NCI-H1417 (cell line): Measurements from ENCODE around the gene RAD51B.

Source experiments
- DNase-seq, 3 experiments: peaks; one replicate each; lab custom pipeline; 2025; lab: John Stamatoyannopoulos, UW

The RAD51B gene

GRCh38 chr14:68380329-68380741, 560.8 kb downstream of the RAD51B start:
- DNase-seq: peak in 1 of 3 experiments; percentile 38

- no peak for DNase-seq
Measured at GRCh38 chr14:68384335-68384734, 564.8 kb downstream of the RAD51B start.

- DNase-seq: no peak
Measured at GRCh38 chr14:68384881-68385280, 565.3 kb downstream of the RAD51B start.

GRCh38 chr14:68386446-68386845, 566.9 kb downstream of the RAD51B start:
- no peak for DNase-seq

- no peak for DNase-seq
Measured at GRCh38 chr14:68386950-68387779, 567.6 kb downstream of the RAD51B start.

GRCh38 chr14:68389943-68390342, 570.4 kb downstream of the RAD51B start:
- no peak for DNase-seq

GRCh38 chr14:68390741-68391140, 571.2 kb downstream of the RAD51B start:
- DNase-seq: no peak

- no peak for DNase-seq
Measured at GRCh38 chr14:68391311-68392014, 571.9 kb downstream of the RAD51B start.

GRCh38 chr14:68392393-68393141, 573.0 kb downstream of the RAD51B start:
- peak in 2 of 3 experiments; percentile 50 to 60 for DNase-seq

GRCh38 chr14:68393259-68393658, 573.7 kb downstream of the RAD51B start:
- no peak for DNase-seq

- DNase-seq: no peak
Measured at GRCh38 chr14:68394118-68394763, 574.7 kb downstream of the RAD51B start.

- no peak for DNase-seq
Measured at GRCh38 chr14:68394764-68395143, 575.2 kb downstream of the RAD51B start.

GRCh38 chr14:68395604-68396003, 576.0 kb downstream of the RAD51B start:
- DNase-seq: no peak

GRCh38 chr14:68396461-68396860, 576.9 kb downstream of the RAD51B start:
- DNase-seq: no peak

- DNase-seq: peak in 2 of 3 experiments; percentile 52 to 88
Measured at GRCh38 chr14:68397371-68397811, 577.8 kb downstream of the RAD51B start.

- DNase-seq: no peak
Measured at GRCh38 chr14:68397822-68398221, 578.2 kb downstream of the RAD51B start.

GRCh38 chr14:68398370-68398769, 578.8 kb downstream of the RAD51B start:
- no peak for DNase-seq

GRCh38 chr14:68399971-68400370, 580.4 kb downstream of the RAD51B start:
- DNase-seq: peak in 1 of 3 experiments; percentile 19

- no peak for DNase-seq
Measured at GRCh38 chr14:68401317-68401716, 581.7 kb downstream of the RAD51B start.

- DNase-seq: no peak
Measured at GRCh38 chr14:68401855-68402254, 582.3 kb downstream of the RAD51B start.

- no peak for DNase-seq
Measured at GRCh38 chr14:68402525-68403101, 583.0 kb downstream of the RAD51B start.
